GM19324 (cell line): ENCODE measurements around the gene PAN3.
"Not testable (repeated sequence)": the region's sequence is repeated elsewhere in the genome, so short reads cannot be mapped to it uniquely, and the experiment has no call there.

ENCODE experiments used
- ATAC-seq: cut with Tn5 transposase; IDR thresholded peaks from one replicate; pipeline ENCODE4 v1.9.1; 2021; ENCODE audit warnings: mild to moderate bottlenecking, moderate library complexity; ENCODE audit not compliant: unreplicated experiment, low FRiP score

The PAN3 gene

GRCh38 chr13:28138012-28138755 is at the start of gene PAN3:
Gene PAN3 (plus strand): TSS chr13:28138545. CDS start chr13:28138658, 113 bp downstream.
- ATAC-seq, result peak; percentile 81

- no peak for ATAC-seq
Observed at GRCh38 chr13:28089065-28089464, 49.3 kb upstream of the PAN3 start.

- no peak for ATAC-seq
Observed at GRCh38 chr13:28092431-28092830, 45.9 kb upstream of the PAN3 start.

- no peak for ATAC-seq
Observed at GRCh38 chr13:28093881-28094280, 44.5 kb upstream of the PAN3 start.

GRCh38 chr13:28094306-28094705 is 44.0 kb upstream of the PAN3 start:
- ATAC-seq, result no peak

DNA sequence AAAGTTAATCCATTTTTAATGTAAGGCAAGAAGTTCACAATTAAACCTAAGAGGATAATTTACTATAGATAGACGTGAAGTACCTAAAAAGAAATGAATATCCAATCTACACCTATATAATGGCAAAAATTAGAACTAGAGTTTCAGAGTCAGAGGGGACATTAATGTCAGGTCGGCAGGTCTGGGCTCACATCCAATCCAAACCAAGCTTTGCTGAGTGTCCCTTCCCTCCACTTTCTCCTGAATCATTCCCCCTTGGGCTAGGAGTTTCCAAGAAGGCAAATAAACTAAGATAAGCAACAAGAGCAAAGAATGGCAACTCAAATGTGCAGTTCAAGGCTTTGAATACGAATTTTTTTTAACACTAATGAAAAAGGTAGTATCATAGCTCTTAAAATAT is 40.8 kb upstream of the PAN3 start:
- ATAC-seq, result no peak

DNA sequence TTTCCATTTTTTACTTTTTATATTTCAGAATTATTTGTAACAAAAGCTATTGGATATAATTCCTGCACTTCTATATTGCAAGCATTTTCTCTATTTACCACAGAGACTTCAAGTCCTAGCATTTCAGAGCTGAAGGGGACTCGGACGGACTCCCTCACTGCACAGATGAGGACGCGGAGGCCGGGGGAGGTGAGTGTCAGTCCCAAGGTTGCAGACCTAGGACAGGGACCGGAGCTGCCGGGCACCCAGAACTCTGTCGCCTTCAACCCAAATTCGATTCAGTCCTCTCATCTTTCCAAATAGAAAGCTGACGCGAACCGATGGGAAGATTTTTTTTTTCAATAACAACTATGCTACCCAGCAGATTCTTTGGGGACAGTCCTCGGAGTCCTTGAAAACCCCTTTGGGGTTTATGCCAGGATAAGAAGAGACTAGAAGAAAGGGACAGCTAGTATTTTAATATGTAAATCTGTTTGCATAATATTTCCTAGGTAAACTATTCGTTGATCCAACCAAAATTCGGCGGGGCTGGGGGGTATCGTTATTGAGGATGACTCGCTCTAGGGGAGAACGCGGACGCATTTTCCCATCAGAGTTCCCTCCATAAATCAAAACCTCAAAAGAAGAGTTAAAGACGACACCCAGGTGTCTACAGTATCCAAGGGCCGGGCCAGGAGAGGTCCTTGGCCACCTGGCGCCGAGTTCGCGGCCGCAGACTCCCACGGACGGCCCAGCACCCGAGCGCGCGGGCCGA is 38.8 kb upstream of the PAN3 start:
- no peak for ATAC-seq

DNA sequence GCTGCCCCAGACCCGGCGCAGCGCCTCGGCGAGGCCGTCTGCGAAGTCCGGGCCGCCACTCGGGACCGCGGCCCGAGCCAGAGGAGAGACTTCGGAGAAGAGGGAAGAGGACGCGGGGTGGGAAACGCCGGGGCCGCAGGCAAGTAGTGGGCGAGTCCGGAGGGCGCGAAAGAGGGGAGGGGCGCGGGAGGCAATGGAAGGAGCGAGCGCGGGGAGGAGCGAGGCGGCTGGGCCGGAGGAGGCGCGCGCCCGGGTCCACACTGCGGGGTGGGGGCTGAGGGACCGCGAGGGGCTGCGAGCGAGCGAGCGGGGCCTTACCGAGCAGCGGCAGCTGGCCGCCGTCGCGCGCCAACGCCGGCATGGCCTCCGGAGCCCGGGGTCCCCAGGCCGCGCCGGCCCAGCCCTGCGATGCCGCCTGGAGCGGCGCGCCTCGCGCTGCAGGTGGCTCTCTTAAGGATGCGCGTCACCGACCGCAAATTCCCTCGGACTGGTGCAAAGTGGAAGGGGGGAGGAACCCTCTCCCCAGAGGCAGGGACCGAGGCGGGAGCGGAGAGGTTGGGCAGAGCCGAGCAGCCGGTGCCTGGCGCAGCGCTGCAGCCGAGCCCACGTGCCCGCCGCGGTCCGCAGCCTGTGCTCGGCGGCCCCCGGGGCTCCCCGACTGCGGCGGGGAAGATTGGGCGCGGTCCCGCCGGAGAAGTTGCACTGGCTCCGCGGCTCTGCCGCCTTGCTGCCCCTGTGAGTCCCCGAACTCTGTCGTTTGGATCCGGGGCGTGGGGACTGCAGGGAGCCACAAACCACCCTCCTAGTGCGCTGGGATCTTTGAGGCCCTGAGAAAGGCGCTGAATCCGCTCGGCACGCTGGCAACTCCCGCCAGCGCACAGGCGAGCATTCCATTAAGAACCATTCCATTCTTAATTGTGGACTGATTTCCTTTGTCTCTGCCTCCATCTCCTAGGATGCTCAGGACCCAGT is 37.9 kb upstream of the PAN3 start, which contains the start of gene FLT3:
TSS of gene FLT3 (minus strand) at position 427 of the 972 bp plus-strand sequence. CDS start at position 361, 66 bp downstream.
- no peak for ATAC-seq

DNA sequence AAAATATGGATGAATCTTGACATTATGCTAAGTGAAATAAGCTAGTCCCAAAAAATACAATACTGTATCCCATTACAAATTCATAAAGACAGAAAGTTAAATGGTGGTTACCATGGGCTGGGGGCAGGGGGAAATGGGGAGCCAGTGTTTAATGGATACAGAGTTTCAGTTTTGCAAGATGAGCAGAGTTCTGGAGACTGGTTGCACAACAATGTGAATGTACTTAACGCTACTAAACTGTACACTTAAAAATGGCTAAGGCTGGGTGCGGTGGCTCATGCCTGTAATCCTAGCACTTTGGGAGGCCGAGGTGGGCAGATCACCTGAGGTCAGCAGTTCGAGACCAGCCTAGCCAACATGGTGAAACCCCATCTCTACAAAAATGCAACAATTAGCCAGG is 36.5 kb upstream of the PAN3 start:
- ATAC-seq, result not testable (repeated sequence)

- ATAC-seq, result no peak
Observed at GRCh38 chr13:28106976-28107375, 31.4 kb upstream of the PAN3 start.

DNA sequence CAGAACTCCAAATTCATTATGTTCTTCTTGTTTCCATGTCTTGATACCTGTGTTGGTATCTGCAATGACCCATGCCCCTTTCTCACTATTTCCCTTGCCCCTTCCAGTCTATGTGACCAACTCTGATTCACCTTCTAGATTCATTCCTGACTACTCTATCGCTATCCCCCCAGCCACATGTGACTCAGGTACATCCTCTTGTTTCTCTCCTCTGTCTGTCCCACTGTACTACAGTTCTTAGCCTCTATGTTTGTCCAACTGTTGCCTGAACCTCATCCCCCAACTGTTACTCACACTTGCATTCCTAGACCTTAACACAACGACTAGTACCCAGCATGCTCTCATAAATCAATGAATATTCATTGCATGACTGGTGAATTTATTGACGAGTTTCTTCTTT is 27.9 kb upstream of the PAN3 start:
- ATAC-seq, result no peak

- ATAC-seq, result no peak
Observed at GRCh38 chr13:28116736-28117135, 21.6 kb upstream of the PAN3 start.

- ATAC-seq, result no peak
Observed at GRCh38 chr13:28117689-28118377, 20.5 kb upstream of the PAN3 start.

DNA sequence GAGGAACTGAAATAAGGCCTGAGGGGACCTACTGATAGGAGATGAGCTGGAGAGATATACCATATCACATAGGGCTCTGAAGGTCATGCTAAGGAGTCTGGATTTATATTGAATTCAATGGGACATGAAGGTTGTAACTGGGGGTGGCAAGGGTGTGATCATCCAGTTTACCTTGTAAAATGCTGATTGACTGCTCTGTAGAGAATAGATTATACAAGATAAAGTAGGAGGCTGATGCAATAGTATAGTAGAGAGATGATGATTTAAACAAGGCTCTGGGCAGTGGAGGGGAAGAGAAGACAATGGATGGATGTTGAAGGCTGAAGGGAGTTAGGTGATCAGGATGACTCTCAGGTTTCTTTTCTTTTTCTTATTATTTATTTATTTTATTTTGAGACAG is 18.0 kb upstream of the PAN3 start:
- no peak for ATAC-seq

DNA sequence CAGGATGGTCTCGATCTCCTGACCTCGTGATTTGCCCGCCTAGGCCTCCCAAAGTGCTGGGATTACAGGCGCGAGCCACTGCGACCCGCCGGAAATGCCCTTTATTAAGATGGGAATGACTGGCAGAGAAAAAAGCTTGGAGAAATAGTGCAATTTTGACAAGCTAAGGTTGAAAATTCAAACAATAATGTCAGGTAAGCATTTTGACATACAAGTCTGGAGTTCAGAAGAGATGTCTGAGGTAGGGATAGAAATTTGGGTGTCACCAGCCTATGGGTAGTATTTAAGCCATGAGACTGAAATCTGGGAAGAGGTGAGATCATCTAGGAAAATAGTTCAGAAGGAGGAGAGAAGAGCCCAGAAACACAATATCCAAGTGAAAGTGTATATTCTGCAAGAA is 17.1 kb upstream of the PAN3 start:
- no peak for ATAC-seq

DNA sequence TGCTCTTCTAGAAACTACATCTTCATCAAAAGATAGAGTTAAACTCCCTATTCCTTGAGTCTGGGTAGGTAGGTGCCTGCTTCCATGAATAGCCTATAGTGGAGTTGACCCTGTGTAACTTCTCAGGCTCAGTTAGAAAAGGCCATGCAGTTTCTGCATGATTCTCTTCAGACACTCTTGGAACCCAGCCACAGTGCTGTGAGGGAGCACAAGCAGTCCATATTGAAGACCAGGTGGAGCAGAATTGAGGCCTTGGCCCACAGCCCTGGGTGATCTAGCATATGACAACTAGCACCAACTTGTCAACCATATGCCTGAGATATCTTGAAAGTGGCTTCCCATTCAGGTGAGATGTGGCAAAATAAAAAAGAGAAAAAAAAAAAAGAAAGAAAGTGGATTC is 10.3 kb upstream of the PAN3 start:
- ATAC-seq, result no peak

- no peak for ATAC-seq
Observed at GRCh38 chr13:28128926-28129325, 9.4 kb upstream of the PAN3 start.

DNA sequence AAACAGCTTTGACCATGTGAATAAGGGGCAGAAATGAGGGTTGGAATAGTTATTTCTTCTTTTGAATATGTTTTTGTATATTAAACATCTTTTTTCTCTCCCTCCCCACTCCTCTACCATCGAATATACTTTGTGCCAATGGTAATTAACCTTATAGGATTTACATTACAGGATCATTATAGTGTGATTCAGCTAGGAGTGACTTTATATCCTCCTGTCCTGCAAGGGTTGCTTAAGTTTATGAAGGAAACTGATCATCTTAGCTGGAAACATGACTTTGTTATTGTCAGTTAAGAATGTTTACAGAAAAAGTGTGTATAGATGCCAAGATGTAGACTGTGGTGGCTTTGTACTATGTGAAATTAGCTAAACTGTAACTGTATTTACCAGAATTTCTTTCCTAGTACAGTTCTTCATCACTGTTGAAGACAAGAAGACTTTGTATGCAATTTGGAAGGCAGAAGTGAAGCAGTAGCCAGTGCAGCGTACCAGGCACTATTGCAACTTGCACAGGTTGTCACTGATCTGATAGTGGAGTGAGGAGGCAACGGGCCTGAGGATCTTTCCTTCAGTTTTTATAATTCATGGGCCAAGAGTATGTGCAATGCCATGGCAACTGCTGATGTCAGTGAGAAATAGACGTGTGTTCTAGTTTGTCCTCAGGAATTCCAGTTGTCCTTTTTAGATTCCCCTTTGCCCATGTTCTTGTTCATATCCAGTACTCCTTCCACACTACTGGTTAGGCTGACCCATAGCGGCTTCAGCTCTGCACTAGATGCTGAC is 8.2 kb upstream of the PAN3 start:
- ATAC-seq, result no peak

GRCh38 chr13:28131646-28132045 is 6.7 kb upstream of the PAN3 start:
- no peak for ATAC-seq
